Colonic mucosa (tissue), 4 donors: ENCODE measurements around the gene FUCA1. TPM values are rescaled to one million over a fixed set of nuclear protein-coding genes. Genes with fewer than 3 reads are reported as not detected.

Experiments used
- DNase-seq: peaks from one replicate; pipeline ENCODE4 v3.0.0-alpha.2; 2020
- H3K27ac ChIP-seq: fragments of 200-600 bp; one replicate; pipeline ENCODE4 v1.8.0; 2021
- H3K27me3 ChIP-seq: fragments of 200-600 bp; one replicate; pipeline ENCODE4 v1.8.0; 2021
- H3K36me3 ChIP-seq: fragments of 200-600 bp; one replicate; pipeline ENCODE4 v1.8.0; 2021
- H3K4me1 ChIP-seq: fragments of 200-600 bp; one replicate; pipeline ENCODE4 v1.8.0; 2021; ENCODE audit warnings: mild to moderate bottlenecking
- H3K4me3 ChIP-seq: fragments of 200-600 bp; one replicate; pipeline ENCODE4 v1.8.0; 2021
- H3K9ac ChIP-seq, 2 donors: one replicate each; pipeline ENCODE4 v1.7.0; 2013; ENCODE audit warnings: control low read depth in 2 of 2, low read depth in 2 of 2, low read length in 2 of 2
- H3K9me3 ChIP-seq: fragments of 200-600 bp; one replicate; pipeline ENCODE4 v1.8.0; 2021
- intact Hi-C: fragments of 100-400 bp; cut with DNase I; formaldehyde crosslinking; loops from one replicate; pipeline ENCODE4 v1.14.1; 2022
- total RNA-seq, 2 donors: library from RNA; stranded (reverse); fragmentation: NEBNext Ultra II Directional in 1 of 2; extraction: Animal tissue kit (Norgen Biotek cat#: 25700) in 1 of 2; gene quantifications; one replicate each; pipeline ENCODE4 v1.2.1, GENCODE V29; 2021
- TF ChIP-seq, protein P1 (sequence below): fragments of 200-600 bp; IDR thresholded peaks from one replicate; pipeline ENCODE4 v1.8.0; 2022; ENCODE audit warnings: antibody characterized with exemption, mild to moderate bottlenecking
- donor health status: healthy.
- donor health status: DM: no; HTN: no; CAD: no.
- donor health status: DM: no; HTN: no; CAD: no.

FUCA1 gene
- total RNA-seq, 2 donors from 2014 or later, result 70.1 to 165 TPM

DNA sequence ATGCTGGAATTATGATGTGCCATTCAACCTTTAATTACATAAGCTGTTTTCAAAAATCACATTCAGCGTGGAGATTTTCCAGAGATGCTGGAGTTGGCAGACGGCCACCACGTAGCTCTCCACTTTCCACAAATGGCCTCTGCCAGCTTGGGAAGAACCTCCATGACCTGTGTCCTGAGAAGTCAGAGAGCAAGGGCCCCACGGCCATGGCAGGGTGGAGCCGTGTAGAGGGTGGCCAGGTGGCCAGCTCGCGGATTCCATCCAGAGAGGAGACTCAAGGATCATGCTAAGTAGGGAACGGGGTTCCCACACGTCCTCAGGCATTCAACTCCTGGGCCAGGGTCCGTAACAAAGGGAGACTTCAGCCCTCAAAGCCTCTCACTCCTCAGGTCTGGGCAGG lies 66.2 kb downstream of the FUCA1 start:
- H3K27ac ChIP-seq, result no peak overlapping the region
- peaks cover 6% of the 10 kb centered on the region for H3K4me1 ChIP-seq
- no peak for DNase-seq
- no peaks in the 10 kb centered on the region for H3K27me3 ChIP-seq
- no peaks in the 10 kb centered on the region for H3K9me3 ChIP-seq
- intact Hi-C loops, result no loop called here
- H3K9ac ChIP-seq, result peak overlapping the region in 1 of 2 donors; percentile 85
- TF ChIP-seq, protein P1, sequence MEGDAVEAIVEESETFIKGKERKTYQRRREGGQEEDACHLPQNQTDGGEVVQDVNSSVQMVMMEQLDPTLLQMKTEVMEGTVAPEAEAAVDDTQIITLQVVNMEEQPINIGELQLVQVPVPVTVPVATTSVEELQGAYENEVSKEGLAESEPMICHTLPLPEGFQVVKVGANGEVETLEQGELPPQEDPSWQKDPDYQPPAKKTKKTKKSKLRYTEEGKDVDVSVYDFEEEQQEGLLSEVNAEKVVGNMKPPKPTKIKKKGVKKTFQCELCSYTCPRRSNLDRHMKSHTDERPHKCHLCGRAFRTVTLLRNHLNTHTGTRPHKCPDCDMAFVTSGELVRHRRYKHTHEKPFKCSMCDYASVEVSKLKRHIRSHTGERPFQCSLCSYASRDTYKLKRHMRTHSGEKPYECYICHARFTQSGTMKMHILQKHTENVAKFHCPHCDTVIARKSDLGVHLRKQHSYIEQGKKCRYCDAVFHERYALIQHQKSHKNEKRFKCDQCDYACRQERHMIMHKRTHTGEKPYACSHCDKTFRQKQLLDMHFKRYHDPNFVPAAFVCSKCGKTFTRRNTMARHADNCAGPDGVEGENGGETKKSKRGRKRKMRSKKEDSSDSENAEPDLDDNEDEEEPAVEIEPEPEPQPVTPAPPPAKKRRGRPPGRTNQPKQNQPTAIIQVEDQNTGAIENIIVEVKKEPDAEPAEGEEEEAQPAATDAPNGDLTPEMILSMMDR, result no peak
- peaks cover 6% of the 10 kb centered on the region for H3K36me3 ChIP-seq
- no peak overlapping the region for H3K4me3 ChIP-seq

GRCh38 chr1:23801338-23801748 lies 66.7 kb downstream of the FUCA1 start:
- TF ChIP-seq, protein P1, result no peak
- Histone ChIP-seq H3K27ac (peak overlapping the region; percentile 88), H3K4me3 (peak overlapping the region; percentile 76), H3K4me1 (peaks cover 6% of the 10 kb centered on the region), H3K9me3 (no peaks in the 10 kb centered on the region), H3K27me3 (no peaks in the 10 kb centered on the region), H3K36me3 (peaks cover 6% of the 10 kb centered on the region), H3K9ac (peak overlapping the region; percentile 85 to 93)
- DNase-seq, result no peak
- intact Hi-C loops, result no loop called here

GRCh38 chr1:23800400-23801337 lies 67.4 kb downstream of the FUCA1 start, which contains the start of gene GALE:
GALE (minus strand) TSS chr1:23800754; CDS start chr1:23799007, 1,747 bp downstream.
- DNase-seq, result peak; percentile 99
- Histone ChIP-seq H3K9ac (peak within 1 kb of the TSS; percentile 85 to 93), H3K4me3 (peak within 1 kb of the TSS; percentile 76), H3K9me3 (no peaks in the 10 kb centered on the region), H3K36me3 (peaks cover 9% of the 10 kb centered on the region), H3K27me3 (no peaks in the 10 kb centered on the region), H3K27ac (peak within 1 kb of the TSS; percentile 88), H3K4me1 (peaks cover 6% of the 10 kb centered on the region)
- TF ChIP-seq, protein P1, result no peak
- intact Hi-C loops, result no loop called here

GRCh38 chr1:23799570-23800399 lies 68.3 kb downstream of the FUCA1 start:
- Histone ChIP-seq H3K27ac (peak overlapping the region; percentile 88), H3K4me3 (peak overlapping the region; percentile 76), H3K4me1 (peaks cover 6% of the 10 kb centered on the region), H3K27me3 (no peaks in the 10 kb centered on the region), H3K9ac (peak overlapping the region; percentile 85 to 88), H3K9me3 (no peaks in the 10 kb centered on the region), H3K36me3 (peaks cover 9% of the 10 kb centered on the region)
- TF ChIP-seq, protein P1, result no peak
- DNase-seq, result peak; percentile 92
- intact Hi-C loops, result no loop called here

- Histone ChIP-seq H3K4me1 (peaks cover 6% of the 10 kb centered on the region), H3K27me3 (no peaks in the 10 kb centered on the region), H3K9me3 (no peaks in the 10 kb centered on the region), H3K4me3 (peak overlapping the region; percentile 18), H3K27ac (peak overlapping the region; percentile 88), H3K9ac (peak overlapping the region; percentile 51 to 85), H3K36me3 (peaks cover 7% of the 10 kb centered on the region)
- DNase-seq, result no peak
- TF ChIP-seq, protein P1, result no peak
- intact Hi-C loops, result no loop called here
Observed at GRCh38 chr1:23799255-23799569, 68.9 kb downstream of the FUCA1 start.
